SK-N-MC (cell line): ENCODE results near the gene TMEM220.
"Not testable (repeated sequence)": the region's sequence is repeated elsewhere in the genome, so short reads cannot be mapped to it uniquely, and the experiment has no call there.

Source experiments
- EZH2 ChIP-seq: fragments of 200-600 bp; sonication (generic); IDR thresholded peaks from one replicate; pipeline ENCODE4 v1.6.1; 2017; ENCODE audit warnings: antibody characterized with exemption
- FOXP2 ChIP-seq: optimal IDR thresholded peaks from 2 replicates; pipeline ENCODE3; 2011; ENCODE audit warnings: mild to moderate bottlenecking, moderate library complexity; ENCODE audit not compliant: insufficient read depth; ENCODE audit errors: extremely low read length, control extremely low read depth
- POLR2AphosphoS5 ChIP-seq: IDR thresholded peaks from 2 replicates; pipeline ENCODE4 v1.6.1; 2012; ENCODE audit warnings: mild to moderate bottlenecking, low read depth, low read length, borderline replicate concordance

DNA sequence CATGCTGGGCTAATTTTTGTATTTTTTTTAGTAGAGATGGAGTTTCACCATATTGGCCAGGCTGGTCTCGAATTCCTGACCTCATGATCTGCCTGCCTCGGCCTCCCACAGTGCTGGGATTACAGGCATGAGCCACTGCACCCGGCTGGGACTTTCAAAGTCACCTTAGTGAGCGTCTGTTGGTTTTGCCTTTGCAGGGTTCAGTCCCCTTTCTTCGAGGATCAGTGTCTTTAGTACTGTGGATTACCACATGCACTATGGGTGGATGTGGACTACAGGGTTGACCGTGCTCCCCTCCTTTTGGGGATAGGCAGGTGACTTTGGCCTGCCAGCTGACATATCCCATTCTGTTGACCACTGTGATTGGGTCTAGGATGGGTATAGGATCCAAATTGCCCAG is 2.3 kb upstream of the TMEM220 start:
- not testable (repeated sequence) for TF ChIP-seq EZH2, POLR2AphosphoS5, FOXP2
